MM.1S (cell line): ENCODE data around the gene SYMPK.

ENCODE experiments used
- DNase-seq: peaks from one replicate; pipeline ENCODE4 v3.0.0-alpha.2; 2015
- H2AFZ ChIP-seq: fragments of 300-600 bp; sonication (generic); 2 replicates; pipeline ENCODE4 v1.6.0; 2016; ENCODE audit warnings: antibody characterized with exemption, low read length
- H3F3A ChIP-seq: fragments of 300-600 bp; sonication (generic); 2 replicates; pipeline ENCODE4 v1.6.1; 2016; ENCODE audit warnings: mild to moderate bottlenecking, antibody characterized with exemption, low read length, moderate library complexity, mixed read lengths; ENCODE audit not compliant: insufficient read depth
- H3K27ac ChIP-seq: fragments of 300-600 bp; sonication (generic); 2 replicates; pipeline ENCODE4 v1.5.1; 2016; ENCODE audit warnings: mild to moderate bottlenecking, low read length
- H3K27me3 ChIP-seq: fragments of 300-600 bp; sonication (generic); replicated peaks from 2 replicates; pipeline ENCODE4 v1.6.0; 2016; ENCODE audit warnings: low read length; ENCODE audit not compliant: insufficient read depth
- H3K36me3 ChIP-seq: fragments of 300-600 bp; sonication (generic); replicated peaks from 2 replicates; pipeline ENCODE4 v1.6.1; 2016; ENCODE audit warnings: mild to moderate bottlenecking, low read length, mixed read lengths; ENCODE audit not compliant: insufficient read depth
- H3K4me1 ChIP-seq: fragments of 300-600 bp; sonication (generic); 2 replicates; pipeline ENCODE4 v1.6.1; 2016; ENCODE audit warnings: low read length, mixed read lengths
- H3K4me2 ChIP-seq: fragments of 300-600 bp; sonication (generic); 2 replicates; pipeline ENCODE4 v1.6.0; 2016; ENCODE audit warnings: low read depth, low read length
- H3K4me3 ChIP-seq: fragments of 300-600 bp; sonication (generic); 2 replicates; pipeline ENCODE4 v1.5.1; 2016; ENCODE audit warnings: low read length, mixed read lengths
- H3K79me2 ChIP-seq: fragments of 300-600 bp; sonication (generic); 2 replicates; pipeline ENCODE4 v1.6.1; 2016; ENCODE audit warnings: mixed run types, low read length, mixed read lengths
- H3K9ac ChIP-seq: fragments of 300-600 bp; sonication (generic); 2 replicates; pipeline ENCODE4 v1.6.1; 2016; ENCODE audit warnings: low read length, mixed read lengths
- H3K9me2 ChIP-seq: fragments of 300-600 bp; sonication (generic); replicated peaks from 2 replicates; pipeline ENCODE4 v1.6.1; 2016; ENCODE audit warnings: mild to moderate bottlenecking, low read length, mixed read lengths; ENCODE audit not compliant: insufficient read depth
- H3K9me3 ChIP-seq: fragments of 300-600 bp; sonication (generic); replicated peaks from 2 replicates; pipeline ENCODE4 v1.6.1; 2016; ENCODE audit warnings: mild to moderate bottlenecking, low read length, mixed read lengths; ENCODE audit not compliant: insufficient read depth
- H4K20me1 ChIP-seq: fragments of 300-600 bp; sonication (generic); 2 replicates; pipeline ENCODE4 v1.6.1; 2016; ENCODE audit warnings: mild to moderate bottlenecking, low read length, moderate library complexity, mixed read lengths; ENCODE audit not compliant: insufficient read depth
- CTCF ChIP-seq: fragments of 300-600 bp; sonication (generic); IDR thresholded peaks from 2 replicates; pipeline ENCODE4 v1.5.1; 2016; ENCODE audit warnings: antibody characterized with exemption, low read length, mixed read lengths
- EZH2 ChIP-seq: fragments of 300-600 bp; sonication (generic); optimal IDR thresholded peaks from 2 replicates; pipeline ENCODE3; 2017; ENCODE audit warnings: low read depth, mild to moderate bottlenecking, antibody characterized with exemption, low read length, mixed read lengths
- EZH2phosphoT487 ChIP-seq: fragments of 300-600 bp; sonication (generic); IDR thresholded peaks from 2 replicates; pipeline ENCODE4 v1.6.1; 2018; ENCODE audit warnings: antibody characterized with exemption, low read length

The SYMPK gene

GRCh38 chr19:45884682-45885555 is 22.0 kb upstream of the SYMPK start:
- Histone ChIP-seq H3K4me1 (peaks cover 24% of the 10 kb centered on the region), H3K4me2 (peak overlapping the region; percentile 83), H3F3A (peaks cover 5% of the 10 kb centered on the region), H3K9ac (peak overlapping the region; percentile 77; the same call in 1 of the 2 replicates), H3K9me2 (no peaks in the 10 kb centered on the region), H3K27ac (peak overlapping the region; percentile 50; the same call in 1 of the 2 replicates), H2AFZ (no peak overlapping the region), H3K79me2 (peaks cover 17% of the 10 kb centered on the region), H3K4me3 (peak overlapping the region; percentile 83), H4K20me1 (no peaks in the 10 kb centered on the region), H3K9me3 (no peaks in the 10 kb centered on the region), H3K36me3 (no peaks in the 10 kb centered on the region), H3K27me3 (no peaks in the 10 kb centered on the region)
- TF ChIP-seq CTCF = no peak
- no peak for TF ChIP-seq EZH2
- TF ChIP-seq EZH2phosphoT487 = no peak
- no peak for DNase-seq

DNA sequence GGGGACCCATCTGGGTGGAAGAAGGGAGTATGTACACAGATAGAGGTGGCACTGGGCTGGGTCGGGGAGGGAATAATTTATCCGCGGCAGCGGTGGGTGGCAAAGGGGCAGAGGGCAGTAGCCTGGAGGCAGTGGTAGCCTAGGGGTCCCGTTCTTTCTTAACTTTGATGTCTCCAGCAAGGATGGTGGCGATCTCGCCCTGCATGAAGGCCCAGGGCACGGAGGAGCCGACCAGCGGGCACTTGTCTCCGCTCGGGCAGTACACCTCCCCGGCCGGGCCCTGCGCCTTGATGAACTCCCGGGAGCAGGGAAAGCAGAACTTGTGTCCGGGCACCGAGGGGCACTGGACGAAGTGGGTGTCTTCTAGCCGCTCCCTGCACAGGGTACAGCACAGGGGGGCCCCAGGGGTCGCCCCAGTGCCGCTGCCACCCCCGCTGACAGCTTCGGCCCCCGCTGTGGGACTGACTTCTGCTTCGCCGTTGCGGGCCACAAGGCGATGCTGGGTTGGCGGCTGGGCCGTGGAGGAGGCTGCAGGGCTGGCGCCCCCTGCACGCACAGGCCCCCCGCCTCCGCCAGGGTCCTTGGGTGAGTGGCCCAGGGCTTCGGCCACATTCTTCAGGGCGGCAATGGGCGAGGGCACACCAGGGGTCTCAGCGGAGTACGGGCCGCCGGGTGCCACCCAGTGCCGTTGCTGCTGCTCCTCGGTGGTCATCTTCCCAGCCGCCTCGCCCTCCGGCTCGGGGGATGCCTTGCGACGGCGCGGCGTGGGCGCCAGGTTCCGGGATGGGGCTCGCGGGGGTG is 21.1 kb upstream of the SYMPK start:
- peaks cover 24% of the 10 kb centered on the region for H3K4me1 ChIP-seq
- H3K36me3 ChIP-seq = no peaks in the 10 kb centered on the region
- peaks cover 5% of the 10 kb centered on the region for H3F3A ChIP-seq
- no peak overlapping the region for H2AFZ ChIP-seq
- DNase-seq = no peak
- TF ChIP-seq EZH2phosphoT487 = no peak
- no peak for TF ChIP-seq CTCF
- TF ChIP-seq EZH2 = no peak
- H3K9ac ChIP-seq = no peak overlapping the region
- no peaks in the 10 kb centered on the region for H3K9me2 ChIP-seq
- no peak overlapping the region for H3K4me2 ChIP-seq
- no peaks in the 10 kb centered on the region for H3K27me3 ChIP-seq
- H4K20me1 ChIP-seq = no peaks in the 10 kb centered on the region
- H3K79me2 ChIP-seq = peaks cover 17% of the 10 kb centered on the region
- no peaks in the 10 kb centered on the region for H3K9me3 ChIP-seq
- H3K27ac ChIP-seq = no peak overlapping the region
- no peak overlapping the region for H3K4me3 ChIP-seq

- no peak overlapping the region for H3K4me3 ChIP-seq
- H3K4me1 ChIP-seq = peaks cover 24% of the 10 kb centered on the region
- H3K4me2 ChIP-seq = peak overlapping the region; percentile 100; the same call in 1 of the 2 replicates
Observed at GRCh38 chr19:45883586-45883880, 20.6 kb upstream of the SYMPK start.

More at GRCh38 chr19:45883586-45883880, 20.6 kb upstream of the SYMPK start:
- peaks cover 5% of the 10 kb centered on the region for H3F3A ChIP-seq
- TF ChIP-seq CTCF = no peak
- no peak for TF ChIP-seq EZH2phosphoT487
- TF ChIP-seq EZH2 = no peak
- H3K27ac ChIP-seq = no peak overlapping the region
- H3K9ac ChIP-seq = no peak overlapping the region
- H3K79me2 ChIP-seq = peaks cover 17% of the 10 kb centered on the region
- H3K36me3 ChIP-seq = no peaks in the 10 kb centered on the region
- H2AFZ ChIP-seq = no peak overlapping the region
- peaks cover 4% of the 10 kb centered on the region; the same call in 1 of the 2 replicates for H3K27me3 ChIP-seq
- no peak for DNase-seq
- no peaks in the 10 kb centered on the region for H3K9me3 ChIP-seq
- no peaks in the 10 kb centered on the region for H3K9me2 ChIP-seq
- H4K20me1 ChIP-seq = no peaks in the 10 kb centered on the region
